DND-41 (cell line): Measurements from ENCODE around the gene UGT1A6.

Source experiments
- CTCF ChIP-seq: IDR thresholded peaks from 2 replicates; pipeline ENCODE4 v1.5.1; 2012; ENCODE audit warnings: borderline replicate concordance, low read length, moderate library complexity, mild to moderate bottlenecking; ENCODE audit not compliant: poor library complexity, severe bottlenecking; ENCODE audit errors: extremely low read depth
- EZH2 ChIP-seq: IDR thresholded peaks from 3 replicates; pipeline ENCODE4 v1.6.1; 2012; ENCODE audit warnings: borderline replicate concordance, low read depth, mild to moderate bottlenecking, moderate library complexity, low read length, inconsistent platforms; ENCODE audit not compliant: severe bottlenecking

GRCh38 chr2:233743464-233744259 lies 51.0 kb downstream of the UGT1A6 start:
- TF ChIP-seq CTCF: no peak
- no peak for TF ChIP-seq EZH2
